Renal cortical epithelial cell (primary cell): Measurements from ENCODE around the gene FCAR. TPM values are rescaled to one million over a fixed set of nuclear protein-coding genes. Genes with fewer than 3 reads are reported as not detected.

Experiments used
- total RNA-seq: library from RNA; depleted of rRNA; stranded (reverse); fragments of >200 nt; gene quantifications from 2 replicates; pipeline ENCODE4 v1.2.3, GENCODE V29; 2014

Gene FCAR
- total RNA-seq, 1 donor from 2014 or later, result not detected

Other genes starting within 250 kb of the FCAR start
- gene LILRB1, start 243.8 kb upstream of the FCAR start, total RNA-seq, result not detected in 2 replicates
- not detected in 2 replicates for gene LILRB4, start 211.2 kb upstream of the FCAR start, total RNA-seq
- gene KIR3DL3, start 149.8 kb upstream of the FCAR start, total RNA-seq, result not detected in 2 replicates
- not detected in 2 replicates for gene KIR2DL3, start 135.7 kb upstream of the FCAR start, total RNA-seq
- not detected in 2 replicates for gene KIR2DL1, start 104.4 kb upstream of the FCAR start, total RNA-seq
- not detected in 2 replicates for gene KIR2DL4, start 70.6 kb upstream of the FCAR start, total RNA-seq
- gene KIR3DL1, start 57.8 kb upstream of the FCAR start, total RNA-seq, result not detected in 2 replicates
- gene KIR2DS4, start 41.6 kb upstream of the FCAR start, total RNA-seq, result not detected in 2 replicates
- gene KIR3DL2, start 23.8 kb upstream of the FCAR start, total RNA-seq, result not detected in 2 replicates
- not detected in 2 replicates for gene NCR1, start 31.9 kb downstream of the FCAR start, total RNA-seq
- gene NLRP7, start 73.3 kb downstream of the FCAR start, total RNA-seq, result not detected in 2 replicates
- 6.3 and 15.3 TPM in 2 replicates for gene NLRP2, start 92.1 kb downstream of the FCAR start, total RNA-seq
- 0.10 TPM in 1 of 2 replicates, not detected in the other for gene GP6, start 164.0 kb downstream of the FCAR start, total RNA-seq
- 19.9 and 22.2 TPM in 2 replicates for gene RDH13, start 188.9 kb downstream of the FCAR start, total RNA-seq
- gene EPS8L1, start 201.6 kb downstream of the FCAR start, total RNA-seq, result 7.0 and 40.5 TPM in 2 replicates
- 17.5 and 32.4 TPM in 2 replicates for gene PPP1R12C, start 243.4 kb downstream of the FCAR start, total RNA-seq